Spleen (tissue), 7 donors: ENCODE data around the gene TRIO.

Experiments
- CTCF ChIP-seq, 11 experiments: fragments of 200-600 bp in 7 of 11; fragments of 450-650 bp in 4 of 11; sonication (generic) in 4 of 11; IDR thresholded peaks in 8 of 11; conservative IDR thresholded peaks in 3 of 11; 1 replicate in 7 of 11; 2 replicates in 4 of 11; pipeline versions ENCODE4 v1.4.0 to v1.8.0; 2016 to 2021; ENCODE audit warnings: antibody characterized with exemption in 11 of 11, inconsistent platforms in 4 of 11, mild to moderate bottlenecking in 1 of 11
- POLR2A ChIP-seq, 3 donors: fragments of 450-650 bp; IDR thresholded peaks; one replicate each; pipeline ENCODE4 v1.5.1; 2017; ENCODE audit warnings: antibody characterized with exemption in 3 of 3, mild to moderate bottlenecking in 1 of 3
- POLR2AphosphoS5 ChIP-seq, 3 donors: sonication (generic); formaldehyde crosslinking; IDR thresholded peaks; one replicate each; pipeline ENCODE4 v1.5.1; 2017; ENCODE audit warnings: antibody characterized with exemption in 3 of 3
- donor health status: DM: no; HTN: no; CAD: no; lungs with moderate emphysema.
- donor health status: DM: no; HTN: no; CAD: no.
- donor health status: DM: no; HTN: no; CAD: no.

- TF ChIP-seq CTCF (IDR thresholded peaks at IDR 0.05 in 8 of 11, conservative IDR thresholded peaks at IDR 0.05 in 3 of 11) (no peak), POLR2A (IDR thresholded peaks at IDR 0.05) (no peak), POLR2AphosphoS5 (IDR thresholded peaks at IDR 0.05) (peak in 2 of 3 donors; percentile 40 to 41)
Observed at GRCh38 chr5:14316471-14316870, 173.3 kb downstream of the TRIO start.
